GM18909 (cell line): Measurements from ENCODE around the gene AKR1C2.
"Not testable (repeated sequence)": the region's sequence is repeated elsewhere in the genome, so short reads cannot be mapped to it uniquely, and the experiment has no call there.

Experiments
- ATAC-seq: cut with Tn5 transposase; IDR thresholded peaks from one replicate; pipeline ENCODE4 v1.9.1; 2021; ENCODE audit warnings: mild to moderate bottlenecking; ENCODE audit not compliant: unreplicated experiment, poor library complexity

The AKR1C2 gene

DNA sequence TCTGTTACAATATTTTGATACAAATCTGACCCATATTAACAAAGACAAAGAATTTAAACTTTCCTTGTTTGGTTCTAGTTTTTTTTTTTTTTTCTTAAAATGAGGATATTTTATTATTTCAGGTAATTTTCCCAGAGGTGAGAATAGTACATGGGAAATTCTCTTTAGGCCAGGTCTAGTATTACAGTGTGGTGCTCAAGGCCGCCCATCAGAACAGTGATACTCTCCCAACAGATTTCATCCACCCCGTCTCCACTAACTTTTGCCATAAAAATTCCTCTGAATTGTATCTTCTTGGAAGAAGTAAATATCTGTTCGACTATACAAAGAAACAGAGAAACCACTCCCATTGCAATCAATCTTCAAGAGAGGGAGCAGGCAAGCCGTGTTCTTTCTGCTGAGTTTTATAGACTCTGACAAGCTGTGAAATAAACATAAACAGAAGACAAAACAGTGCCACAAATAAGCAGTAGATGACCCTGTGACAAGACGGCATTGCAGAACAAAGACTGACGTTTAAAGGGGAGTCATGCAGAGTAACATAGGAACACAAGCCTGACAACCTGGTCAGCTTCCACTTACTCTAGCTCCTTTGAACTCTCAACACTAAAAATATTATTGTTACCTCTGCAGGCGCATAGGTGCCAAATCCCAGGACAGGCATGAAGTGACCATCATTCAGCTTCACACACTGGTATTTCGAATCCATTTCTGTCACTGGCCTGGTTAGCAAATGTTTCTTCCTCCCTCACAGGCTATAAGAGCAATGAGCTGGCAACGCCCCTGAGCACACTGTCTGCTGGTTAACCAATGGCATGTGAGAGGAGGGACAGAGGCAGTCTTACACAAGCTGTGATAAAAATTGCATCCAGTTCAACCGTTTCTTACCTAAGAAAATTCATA lies at the start of gene AKR1C2:
TSS of gene AKR1C2 (minus strand) at position 731 of the 903 bp plus-strand sequence. CDS start at position 709, 22 bp downstream.
- not testable (repeated sequence) for ATAC-seq

DNA sequence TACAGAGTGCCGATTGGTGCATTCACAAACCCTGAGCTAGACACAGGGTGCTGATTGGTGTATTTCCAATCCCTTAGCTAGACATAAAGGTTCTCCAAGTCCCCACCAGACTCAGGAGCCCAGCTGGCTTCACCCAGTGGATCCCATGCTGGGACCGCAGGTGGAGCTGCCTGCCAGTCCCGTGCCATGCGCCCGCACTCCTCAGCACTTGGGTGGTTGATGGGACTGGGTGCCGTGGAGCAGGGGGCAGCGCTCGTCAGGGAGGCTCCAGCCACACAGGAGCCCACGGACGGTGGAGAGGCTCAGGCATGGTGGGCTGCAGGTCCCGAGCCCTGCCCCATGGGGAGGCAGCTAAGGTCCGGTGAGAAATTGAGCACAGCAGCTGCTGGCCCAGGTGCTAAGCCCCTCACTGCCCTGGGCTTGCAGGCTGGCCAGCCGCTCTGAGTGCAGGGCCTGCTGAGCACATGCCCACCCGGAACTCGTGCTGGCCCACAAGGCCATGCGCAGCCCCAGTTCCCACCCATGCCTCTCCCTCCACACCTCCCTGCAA lies 49.4 kb upstream of the AKR1C2 start:
- ATAC-seq, result not testable (repeated sequence)

DNA sequence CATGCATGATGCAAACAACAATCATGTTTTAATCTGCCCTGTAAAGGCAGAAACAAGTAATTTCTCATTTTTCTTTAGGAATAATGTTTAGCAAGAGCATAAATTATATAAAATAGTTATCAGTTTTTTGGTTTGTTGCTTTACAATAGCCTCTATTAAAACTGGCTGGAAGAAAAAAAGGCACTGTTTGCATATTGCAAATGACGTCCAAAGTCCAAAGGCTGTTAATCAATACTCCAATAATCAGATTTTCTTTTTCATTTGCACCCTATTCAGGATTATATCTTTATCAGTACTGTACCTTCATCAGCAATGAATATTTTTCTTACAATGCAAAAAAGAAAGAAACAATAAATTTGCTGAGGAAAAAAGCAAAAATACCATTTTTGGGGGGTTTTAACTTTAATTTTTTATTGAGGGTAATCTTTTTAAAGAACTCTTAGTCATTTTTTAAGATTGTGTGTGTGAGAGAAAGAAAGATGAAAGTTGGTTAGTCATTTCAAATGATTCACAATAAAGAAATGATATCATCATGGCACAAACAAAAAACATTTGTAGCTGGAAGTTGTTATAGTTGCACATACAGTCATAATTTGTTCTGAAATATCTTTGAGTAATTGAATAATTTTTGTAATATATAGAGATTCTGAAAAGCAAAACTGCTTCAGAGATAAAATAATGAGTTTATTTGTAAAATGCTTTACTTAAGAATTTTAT lies 44.4 kb upstream of the AKR1C2 start:
- no peak for ATAC-seq

- ATAC-seq, result not testable (repeated sequence)
Measured at GRCh38 chr10:5047055-5047454, 43.4 kb upstream of the AKR1C2 start.

DNA sequence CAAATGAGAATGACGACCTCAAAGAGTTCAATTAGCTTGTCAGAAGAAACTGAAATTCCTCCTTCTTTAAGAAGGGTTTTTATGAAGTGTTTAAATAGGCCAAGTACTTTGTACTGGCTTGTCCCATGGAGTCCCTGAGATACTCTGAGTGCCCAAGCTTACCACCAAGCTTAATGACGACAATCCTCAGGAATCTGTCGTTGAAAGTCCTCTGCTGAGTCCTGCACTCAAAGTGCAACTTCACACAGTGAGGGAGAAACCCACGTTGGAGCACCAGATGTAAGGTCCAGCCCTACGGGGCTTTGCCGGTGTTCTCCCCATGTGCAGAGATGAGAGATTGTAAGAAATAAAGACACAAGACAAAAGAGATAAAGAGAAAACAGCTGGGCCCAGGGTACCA lies 42.8 kb upstream of the AKR1C2 start:
- ATAC-seq, result no peak

- ATAC-seq, result no peak
Measured at GRCh38 chr10:5045095-5045494, 41.4 kb upstream of the AKR1C2 start.

DNA sequence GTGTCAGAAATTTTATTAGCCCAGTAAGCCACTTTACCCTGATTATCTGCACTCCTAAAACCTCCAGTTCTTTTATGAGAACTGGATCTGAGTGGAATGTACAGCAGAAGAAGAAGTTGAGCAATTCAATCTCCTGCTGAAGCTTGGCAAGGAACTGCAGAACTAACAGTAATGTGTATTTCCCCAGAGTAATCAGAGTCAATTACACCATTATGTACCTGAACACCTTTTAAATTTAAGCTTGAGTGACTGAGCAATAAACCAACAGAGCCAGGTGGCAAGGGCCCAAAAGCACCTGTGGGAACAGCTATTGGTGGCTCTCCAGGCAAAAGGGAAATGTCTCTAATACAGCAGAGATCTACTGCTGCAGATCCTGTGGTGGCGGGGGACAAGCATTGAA lies 40.1 kb upstream of the AKR1C2 start:
- no peak for ATAC-seq

DNA sequence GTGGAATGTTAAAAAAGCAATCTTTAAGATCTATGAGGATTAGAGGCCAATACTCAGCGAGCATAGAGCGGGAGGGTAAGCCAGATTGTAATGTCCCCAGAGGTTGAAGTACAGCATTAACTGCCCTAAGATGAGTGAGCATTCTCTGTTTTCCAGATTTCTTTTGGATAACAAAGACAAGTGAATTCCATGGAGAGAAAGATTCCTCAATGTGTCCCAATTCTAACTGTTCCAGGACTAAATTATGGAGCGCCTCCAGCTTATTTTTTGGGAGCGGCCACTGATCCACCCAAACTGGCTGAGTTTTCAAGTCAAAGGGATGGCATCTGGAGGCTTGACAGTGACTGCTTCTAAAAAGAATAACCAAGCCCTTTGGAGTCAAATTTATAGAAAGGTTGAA lies 39.3 kb upstream of the AKR1C2 start:
- no peak for ATAC-seq

DNA sequence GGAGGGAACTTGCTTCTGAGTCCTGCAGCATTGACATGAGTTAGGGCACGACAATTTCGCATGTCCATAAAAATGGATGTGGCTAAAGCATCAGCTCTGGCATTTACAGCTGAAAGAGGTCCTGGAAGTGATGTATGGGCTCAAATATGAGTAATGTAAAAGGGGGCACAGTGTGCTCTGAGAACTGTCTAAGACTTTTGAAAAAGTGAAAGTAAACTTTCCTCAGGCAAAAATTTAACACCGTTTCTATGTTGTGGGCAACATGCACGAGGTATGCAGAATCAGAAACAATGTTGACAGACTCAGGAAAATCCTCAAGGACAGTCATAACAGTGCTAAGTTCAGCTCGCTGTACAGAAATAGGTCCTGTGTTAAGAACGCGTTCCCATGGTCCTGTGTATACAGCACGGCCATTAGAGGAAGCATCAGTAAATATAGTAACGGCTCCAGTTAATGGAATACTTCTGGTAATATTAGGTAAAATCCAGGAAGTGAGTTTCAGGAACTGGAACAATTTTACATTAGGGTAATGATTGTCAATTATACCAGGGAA lies 37.9 kb upstream of the AKR1C2 start:
- no peak for ATAC-seq

GRCh38 chr10:5040781-5041470 lies 37.3 kb upstream of the AKR1C2 start:
- no peak for ATAC-seq

- no peak for ATAC-seq
Measured at GRCh38 chr10:5040010-5040673, 36.5 kb upstream of the AKR1C2 start.

- no peak for ATAC-seq
Measured at GRCh38 chr10:5038733-5039132, 35.1 kb upstream of the AKR1C2 start.

- ATAC-seq, result no peak
Measured at GRCh38 chr10:5038101-5038500, 34.4 kb upstream of the AKR1C2 start.

- no peak for ATAC-seq
Measured at GRCh38 chr10:5036511-5036910, 32.9 kb upstream of the AKR1C2 start.

DNA sequence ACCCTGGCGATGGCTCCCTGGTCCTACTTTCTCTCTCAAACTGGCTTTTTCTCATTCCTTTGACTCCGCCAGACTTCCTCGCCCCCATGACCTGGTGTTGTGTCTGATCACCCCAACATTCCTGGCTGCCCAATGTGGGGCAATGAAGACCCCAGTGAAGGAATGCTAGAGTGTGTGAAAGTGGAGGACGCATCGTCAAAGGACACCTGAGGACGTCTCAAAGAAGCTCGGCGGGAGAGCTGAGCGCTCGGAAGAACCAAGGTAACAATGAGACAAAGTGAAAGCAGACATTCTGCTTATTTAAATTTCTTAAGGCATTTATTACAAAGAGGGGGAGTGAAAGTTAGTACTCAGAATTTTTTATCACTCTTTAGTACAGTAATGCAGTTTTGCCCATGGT lies 31.7 kb upstream of the AKR1C2 start:
- no peak for ATAC-seq

DNA sequence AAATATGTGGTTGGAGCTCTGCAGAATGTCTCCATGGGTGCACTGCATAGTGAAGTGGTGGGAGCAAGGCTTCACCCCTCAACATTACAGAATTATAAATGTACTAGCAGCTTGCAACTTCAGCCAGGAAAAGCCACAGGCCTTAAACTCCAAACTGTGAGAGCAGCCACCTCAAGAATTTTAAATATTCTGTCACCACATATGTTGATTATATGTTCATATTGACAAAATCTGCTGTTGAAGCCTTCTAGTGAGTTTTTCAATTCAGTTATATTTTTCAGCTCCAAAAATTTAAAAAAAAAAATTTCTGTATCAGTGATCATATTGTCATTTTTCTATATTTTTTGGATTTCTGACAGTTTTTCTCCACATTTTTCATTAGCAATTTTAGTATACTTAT lies 30.9 kb upstream of the AKR1C2 start:
- ATAC-seq, result no peak

DNA sequence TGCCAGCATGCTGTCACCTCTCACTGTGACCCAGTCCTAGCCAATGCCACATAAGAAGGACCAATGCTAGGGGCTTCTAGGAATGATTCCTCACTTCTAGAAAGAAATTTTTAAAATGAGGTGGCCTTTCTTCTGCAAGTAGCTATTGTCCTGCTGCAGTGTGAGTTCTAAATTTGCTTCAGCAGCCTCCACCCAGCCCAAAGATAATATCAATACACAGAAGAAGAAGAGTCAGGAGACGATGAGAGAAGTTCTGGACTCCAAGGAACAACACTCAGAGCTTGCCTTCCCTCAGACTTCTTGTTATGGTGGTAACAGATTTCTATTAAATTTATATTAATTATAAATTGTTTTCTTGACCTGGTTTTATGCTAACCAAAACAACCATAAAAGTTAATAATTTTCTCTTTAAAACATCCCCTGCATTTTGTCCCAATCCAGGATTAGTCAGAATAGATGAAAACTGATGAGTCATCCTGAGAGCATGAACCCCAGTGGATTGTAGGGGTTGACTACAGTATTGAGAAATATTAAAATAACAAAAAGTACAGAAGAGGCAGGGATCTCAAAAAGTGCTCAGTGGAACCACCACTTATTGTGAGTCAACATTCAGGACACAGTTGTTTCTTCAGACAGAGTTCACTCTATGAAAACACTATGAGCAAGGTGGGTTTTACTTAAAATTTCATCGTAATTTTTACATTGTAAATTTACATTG lies 29.6 kb upstream of the AKR1C2 start:
- ATAC-seq, result no peak

DNA sequence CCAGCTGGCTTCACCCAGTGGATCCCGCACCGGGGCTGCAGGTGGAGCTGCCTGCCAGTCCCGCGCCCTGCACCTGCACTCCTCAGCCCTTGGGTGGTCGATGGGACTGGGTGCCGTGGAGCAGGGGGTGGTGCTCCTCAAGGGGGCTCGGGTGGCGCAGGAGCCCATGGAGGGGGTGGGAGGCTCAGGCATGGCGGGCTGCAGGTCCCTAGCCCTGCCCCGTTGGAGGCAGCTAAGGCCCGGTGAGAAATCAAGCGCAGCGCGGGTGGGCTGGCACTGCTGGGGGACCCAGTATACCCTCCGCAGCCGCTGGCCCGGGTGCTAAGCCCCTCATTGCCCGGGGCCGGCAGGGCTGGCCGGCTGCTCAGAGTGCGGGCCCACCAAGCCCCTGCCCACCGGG lies 28.8 kb upstream of the AKR1C2 start:
- ATAC-seq, result not testable (repeated sequence)

- not testable (repeated sequence) for ATAC-seq
Measured at GRCh38 chr10:5031588-5031987, 27.9 kb upstream of the AKR1C2 start.
